K562 (cell line): Measurements from ENCODE around the gene TUBB6. TPM values are rescaled to one million over a fixed set of nuclear protein-coding genes. Genes with fewer than 3 reads are reported as not detected.

Source experiments
- ATAC-seq: fragments of 200-7000 bp; cut with Tn5 transposase; 3 replicates; pipeline ENCODE4 v1.9.1; 2020; ENCODE audit warnings: moderate library complexity
- BruUV-seq: library from RNA; stranded (reverse); fragments of 400-500 nt; replicated peaks from 2 replicates; lab custom pipeline; 2021; lab: Mats Ljungman, UMichigan
- CTCF ChIA-PET: fragments of 300-600 bp; formaldehyde crosslinking; extraction: SDS; loops from one replicate; lab custom pipeline; 2021; ENCODE audit warnings: low intra/inter-chr PET ratio; lab: Yijun Ruan, JAX
- POLR2A ChIA-PET: fragments of 300-600, 350-650 bp; sonication (Branson Sonifier 250); formaldehyde crosslinking; extraction: SDS; loops from one replicate; lab custom pipeline; 2021; ENCODE audit warnings: antibody characterized with exemption, inconsistent platforms; lab: Yijun Ruan, JAX
- DNase-seq, 4 experiments: peaks; one replicate each; pipeline versions ENCODE4 v3.0.0 to v3.0.0-alpha.2; 2011 to 2018; ENCODE audit warnings: low spot score in 3 of 4, mixed read lengths in 3 of 4; ENCODE audit errors: extremely low read depth in 1 of 4
- FAIRE-seq: peaks from 2 replicates; lab custom pipeline; 2011; peaks lifted over from hg19 to GRCh38; lab: Jason Lieb, UNC
- H2AFZ ChIP-seq: 2 replicates; pipeline ENCODE4 v1.6.0; 2011; ENCODE audit warnings: low read depth, low read length, control low read depth, inconsistent platforms
- H3K27ac ChIP-seq: fragments of 200-600 bp; 3 replicates; pipeline ENCODE4 v1.8.0; 2011; ENCODE audit warnings: low read depth, mild to moderate bottlenecking, control low read depth, inconsistent platforms, low read length, moderate library complexity, mixed read lengths; ENCODE audit errors: extremely low read depth
- H3K27me3 ChIP-seq, 2 experiments: fragments of 300-600 bp in 1 of 2; 2 replicates in 1 of 2; 3 replicates in 1 of 2; pipeline versions ENCODE4 v1.6.0 to v1.8.0; 2011; ENCODE audit warnings: inconsistent platforms in 2 of 2, low read length in 2 of 2, mild to moderate bottlenecking in 1 of 2, mixed read lengths in 1 of 2, moderate library complexity in 1 of 2; ENCODE audit not compliant: control insufficient read depth in 2 of 2, insufficient read depth in 2 of 2
- H3K36me3 ChIP-seq: fragments of 300-600 bp; 3 replicates; pipeline ENCODE4 v1.8.0; 2011; ENCODE audit warnings: mild to moderate bottlenecking, low read length, inconsistent platforms; ENCODE audit not compliant: control insufficient read depth, insufficient read depth
- H3K4me1 ChIP-seq, 2 experiments: fragments of 200-600 bp in 1 of 2; replicated peaks in 1 of 2; 2 replicates in 1 of 2; 3 replicates in 1 of 2; pipeline versions ENCODE4 v1.5.1 to v1.8.0; 2011; ENCODE audit warnings: inconsistent platforms in 2 of 2, low read length in 2 of 2, mild to moderate bottlenecking in 1 of 2, mixed read lengths in 1 of 2, moderate library complexity in 1 of 2; ENCODE audit not compliant: control insufficient read depth in 2 of 2, insufficient read depth in 2 of 2
- H3K4me2 ChIP-seq: 2 replicates; pipeline ENCODE4 v1.6.1; 2011; ENCODE audit warnings: low read length, control low read depth, inconsistent platforms, mixed read lengths; ENCODE audit not compliant: insufficient read depth
- H3K4me3 ChIP-seq: fragments of 200-600 bp; sonication (generic), shearing (Covaris generic); 2 replicates; pipeline ENCODE4 v1.5.1; 2016; ENCODE audit warnings: control low read depth, inconsistent platforms
- H3K79me2 ChIP-seq: fragments of 200-600 bp; 3 replicates; pipeline ENCODE4 v1.8.0; 2011; ENCODE audit warnings: low read length, inconsistent platforms; ENCODE audit not compliant: control insufficient read depth, insufficient read depth
- H3K9ac ChIP-seq, 2 experiments: 2 replicates each; pipeline versions ENCODE4 v1.6.0 to v1.6.1; 2011; ENCODE audit warnings: low read depth in 2 of 2, low read length in 2 of 2, control low read depth in 1 of 2, inconsistent platforms in 1 of 2, mild to moderate bottlenecking in 1 of 2, mixed read lengths in 1 of 2; ENCODE audit not compliant: insufficient read depth in 1 of 2
- H3K9me1 ChIP-seq: one replicate; pipeline ENCODE4 v1.6.0; 2011; ENCODE audit warnings: inconsistent platforms, mild to moderate bottlenecking, low read length, moderate library complexity; ENCODE audit not compliant: control insufficient read depth, insufficient read depth
- H3K9me3 ChIP-seq: replicated peaks from 2 replicates; pipeline ENCODE4 v1.5.1; 2011; ENCODE audit warnings: low read depth, low read length, inconsistent platforms; ENCODE audit not compliant: control insufficient read depth, insufficient read depth
- H4K20me1 ChIP-seq: replicated peaks from 2 replicates; pipeline ENCODE4 v1.6.1; 2011; ENCODE audit warnings: low read length, inconsistent platforms, mixed read lengths; ENCODE audit not compliant: control insufficient read depth, insufficient read depth
- GABPB1 ChIP-seq: sonication (generic); formaldehyde crosslinking; IDR thresholded peaks from 2 replicates; pipeline ENCODE4 v1.8.0; 2022; ENCODE audit warnings: mild to moderate bottlenecking, missing genetic modification reagents
- HDAC8 ChIP-seq: fragments of 450-650 bp; IDR thresholded peaks from 2 replicates; pipeline ENCODE4 v1.6.1; 2016; ENCODE audit warnings: mild to moderate bottlenecking, missing genetic modification characterization, moderate library complexity, missing compliant biosample characterization
- PML ChIP-seq: IDR thresholded peaks from 2 replicates; pipeline ENCODE4 v1.6.1; 2012; ENCODE audit warnings: low read length, inconsistent platforms
- SETDB1 ChIP-seq: IDR thresholded peaks from one replicate; pipeline ENCODE4 v1.6.1; 2012; ENCODE audit warnings: low read length, control low read depth, inconsistent platforms
- TBP ChIP-seq: optimal IDR thresholded peaks from 2 replicates; pipeline ENCODE3; 2011; ENCODE audit warnings: low read depth, low read length, improper control_type of control experiment
- TCF3 ChIP-seq: sonication (generic); formaldehyde crosslinking; IDR thresholded peaks from 2 replicates; pipeline ENCODE4 v1.4.0; 2020; ENCODE audit warnings: mild to moderate bottlenecking, missing genetic modification reagents
- TGIF2 ChIP-seq: sonication (generic); formaldehyde crosslinking; IDR thresholded peaks from 2 replicates; pipeline ENCODE4 v1.8.1; 2022; ENCODE audit warnings: mild to moderate bottlenecking, missing genetic modification reagents, moderate library complexity
- YY1 ChIP-seq, 3 experiments: IDR thresholded peaks; 2 replicates each; pipeline ENCODE4 v1.6.1; 2011; ENCODE audit warnings: low read length in 2 of 3, mild to moderate bottlenecking in 2 of 3, moderate library complexity in 2 of 3, borderline replicate concordance in 1 of 3, control low read depth in 1 of 3, low read depth in 1 of 3; ENCODE audit not compliant: insufficient read depth in 3 of 3, insufficient replicate concordance in 2 of 3, control insufficient read depth in 1 of 3, insufficient read length in 1 of 3; ENCODE audit errors: extremely low read depth in 1 of 3
- ZBTB11 ChIP-seq, 3 experiments: fragments of 200-800 bp in 1 of 3; fragments of 250-450 bp in 1 of 3; fragments of 450-650 bp in 1 of 3; sonication (Bioruptor Pico) in 1 of 3; sonication (Bioruptor generic) in 1 of 3; formaldehyde crosslinking in 1 of 3; IDR thresholded peaks; 2 replicates each; pipeline versions ENCODE4 v1.6.1 to v1.8.0; 2016 to 2022; ENCODE audit warnings: mild to moderate bottlenecking in 2 of 3, missing genetic modification characterization in 2 of 3, missing compliant biosample characterization in 1 of 3, moderate library complexity in 1 of 3
- ZNF12 ChIP-seq: sonication (generic); formaldehyde crosslinking; IDR thresholded peaks from 2 replicates; pipeline ENCODE4 v1.4.0; 2020; ENCODE audit warnings: mild to moderate bottlenecking, missing genetic modification reagents
- ZNF445 ChIP-seq: fragments of 250-450 bp; sonication (Bioruptor Pico); IDR thresholded peaks from 2 replicates; pipeline ENCODE4 v1.4.0; 2020; ENCODE audit warnings: low read depth, mild to moderate bottlenecking, moderate library complexity
- WGBS: fragments of 100-300 bp; shearing (Covaris generic); methylation state at CpG from one replicate; pipeline ENCODE4 v1.1.6; 2016; ENCODE audit warnings: low coverage, mixed read lengths; ENCODE audit not compliant: insufficient coverage; ENCODE audit errors: missing lambda C conversion rate; 5-methylcytosine and 5-hydroxymethylcytosine counted together
- in situ Hi-C: fragments of 300-500 bp; cut with MboI; formaldehyde crosslinking; loops from 4 replicates; pipeline ENCODE4 v1.15.0; 2018; ENCODE audit warnings: inconsistent platforms, mixed read lengths
- intact Hi-C: fragments of 100-400 bp; cut with micrococcal nuclease; formaldehyde crosslinking; loops from 2 replicates; pipeline ENCODE4 v1.14.2; 2022
- polyA plus RNA-seq, 8 experiments: library from polyadenylated mRNA; depleted of rRNA in 4 of 8; stranded (reverse) in 5 of 8; unstranded in 3 of 8; fragments of >200 nt; fragmentation: Nextera tagmentation in 2 of 8; fragmentation: Illumina TruSeq in 1 of 8; extraction: Ambion mirVana in 2 of 8; extraction: Trizol in 1 of 8; gene quantifications; 2 replicates each; pipeline versions ENCODE4 v1.2.1 to v1.2.3, GENCODE V29; 2011 to 2014; ENCODE audit warnings: inconsistent platforms in 1 of 8, missing spikeins in 1 of 8
- total RNA-seq, 7 experiments: library from RNA; depleted of rRNA in 6 of 7; stranded (reverse); fragments of >200 nt in 6 of 7; fragmentation: Illumina TruSeq in 2 of 7; extraction: Trizol in 2 of 7; gene quantifications; 2 replicates each; pipeline versions ENCODE4 v1.2.1 to v1.2.3, GENCODE V29; 2011 to 2021; ENCODE audit warnings: low replicate concordance in 1 of 7

Gene TUBB6
- total and polyA plus RNA-seq, 9 of the 15 experiments (the other 6 are each of a cell fraction or from before 2014, with no cell fraction given) = 43.9 to 404 (median 81.1) TPM

- H3K9me1 ChIP-seq = no peaks in the 10 kb centered on the region
- H3K9ac ChIP-seq = no peak overlapping the region
- ATAC-seq (no peak), FAIRE-seq (no peak), DNase-seq (no peak)
- H3K4me1 ChIP-seq = peaks cover 0 to 10% of the 10 kb centered on the region in 2 experiments; a peak in 3 of 5 replicates
- no peaks in the 10 kb centered on the region for H3K9me3 ChIP-seq
- TF ChIP-seq ZNF445 (CRISPR knock-in tag) (no peak), ZBTB11 (CRISPR knock-in tag; IDR thresholded peaks at IDR 0.05) (no peak), TCF3 (CRISPR knock-in tag) (no peak), YY1 (IDR thresholded peaks at IDR 0.05; ENCODE audit: borderline replicate concordance in 1 of 3, control insufficient read depth in 1 of 3, extremely low read depth in 1 of 3, insufficient read depth in 3 of 3, insufficient read length in 1 of 3, insufficient replicate concordance in 2 of 3, low read depth in 1 of 3, low read length in 2 of 3) (no peak), PML (no peak), GABPB1 (CRISPR knock-in tag) (no peak), TBP (no peak), SETDB1 (no peak), TGIF2 (CRISPR knock-in tag) (no peak), HDAC8 (tag) (no peak), ZNF12 (CRISPR knock-in tag) (no peak)
- ChIA-PET POLR2A (interaction anchor here (2.7 kb wide), 1 partner anchor 10 kb away, joined by 9 read pairs; the partner anchor contains the start of gene AFG3L2), CTCF (no interaction called here)
- H3K79me2 ChIP-seq = peaks cover 62% of the 10 kb centered on the region
- H3K27ac ChIP-seq = no peak overlapping the region
- H3K4me3 ChIP-seq = no peak overlapping the region
- H4K20me1 ChIP-seq = peaks cover 11% of the 10 kb centered on the region; the same call in 1 of the 2 replicates
- BruUV-seq = no TSS peak
- no peak overlapping the region for H2AFZ ChIP-seq
- WGBS = 88% methylated on average over 5 of the region's 5 CpGs
- H3K4me2 ChIP-seq = no peak overlapping the region
- H3K36me3 ChIP-seq = peaks cover 93% of the 10 kb centered on the region
- H3K27me3 ChIP-seq = no peaks in the 10 kb centered on the region
- in situ Hi-C loops = no loop called here
- intact Hi-C loops = no loop called here
Measured at GRCh38 chr18:12366784-12367183, 58.7 kb downstream of the TUBB6 start.
